Measurements from ENCODE around the gene AGPAT4. TPM values are rescaled to one million over a fixed set of nuclear protein-coding genes. Genes with fewer than 3 reads are reported as not detected.
"Not testable (repeated sequence)": the region's sequence is repeated elsewhere in the genome, so short reads cannot be mapped to it uniquely, and the experiment has no call there.

The AGPAT4 gene
- 9.6 TPM for total RNA-seq

- peak; percentile 99 for ATAC-seq
Observed at GRCh38 chr6:161273752-161274487, at the start of gene AGPAT4. Gene AGPAT4 (minus strand): TSS chr6:161274061. CDS start chr6:161232213, 41,848 bp downstream.

- no peak for ATAC-seq
Observed at GRCh38 chr6:161319231-161319630, 45.4 kb upstream of the AGPAT4 start.

GRCh38 chr6:161318456-161318855, 44.6 kb upstream of the AGPAT4 start:
- peak; percentile 38 for ATAC-seq

GRCh38 chr6:161316531-161316930, 42.7 kb upstream of the AGPAT4 start:
- peak; percentile 32 for ATAC-seq

GRCh38 chr6:161315246-161315917, 41.5 kb upstream of the AGPAT4 start:
- ATAC-seq, result not testable (repeated sequence)

GRCh38 chr6:161314541-161315245, 40.8 kb upstream of the AGPAT4 start:
- not testable (repeated sequence) for ATAC-seq

GRCh38 chr6:161313940-161314509, 40.2 kb upstream of the AGPAT4 start:
- ATAC-seq, result no peak

- ATAC-seq, result not testable (repeated sequence)
Observed at GRCh38 chr6:161313475-161313874, 39.6 kb upstream of the AGPAT4 start.

- ATAC-seq, result peak; percentile 73
Observed at GRCh38 chr6:161309774-161310173, 35.9 kb upstream of the AGPAT4 start.

GRCh38 chr6:161308075-161308655, 34.3 kb upstream of the AGPAT4 start:
- peak; percentile 69 for ATAC-seq

GRCh38 chr6:161305860-161306259, 32.0 kb upstream of the AGPAT4 start:
- ATAC-seq, result no peak

- no peak for ATAC-seq
Observed at GRCh38 chr6:161303628-161304340, 29.9 kb upstream of the AGPAT4 start.

GRCh38 chr6:161302949-161303348, 29.1 kb upstream of the AGPAT4 start:
- ATAC-seq, result no peak

- peak; percentile 41 for ATAC-seq
Observed at GRCh38 chr6:161301338-161301737, 27.5 kb upstream of the AGPAT4 start.

- ATAC-seq, result no peak
Observed at GRCh38 chr6:161300823-161301222, 27.0 kb upstream of the AGPAT4 start.

GRCh38 chr6:161299726-161300125, 25.9 kb upstream of the AGPAT4 start:
- no peak for ATAC-seq

GRCh38 chr6:161295784-161296183, 21.9 kb upstream of the AGPAT4 start:
- ATAC-seq, result no peak

GRCh38 chr6:161292650-161293281, 18.9 kb upstream of the AGPAT4 start:
- no peak for ATAC-seq

GRCh38 chr6:161292145-161292544, 18.3 kb upstream of the AGPAT4 start:
- no peak for ATAC-seq

- ATAC-seq, result no peak
Observed at GRCh38 chr6:161290751-161291150, 16.9 kb upstream of the AGPAT4 start.

- ATAC-seq, result no peak
Observed at GRCh38 chr6:161284653-161285052, 10.8 kb upstream of the AGPAT4 start.

- no peak for ATAC-seq
Observed at GRCh38 chr6:161281092-161281491, 7.2 kb upstream of the AGPAT4 start.
